Stimulated activated CD4-positive, alpha-beta T cell treated with anti-CD3 and anti-CD28 coated beads, Interleukin-2, amount 100 ng/mL, for 48 hours (primary cell): ENCODE results near the gene TFDP2.
"Not testable (repeated sequence)": the region's sequence is repeated elsewhere in the genome, so short reads cannot be mapped to it uniquely, and the experiment has no call there.

Experiments used
- DNase-seq, 2 donors: peaks; one replicate each; pipeline ENCODE4 v3.0.0-alpha.2; 2020

Gene TFDP2

DNA sequence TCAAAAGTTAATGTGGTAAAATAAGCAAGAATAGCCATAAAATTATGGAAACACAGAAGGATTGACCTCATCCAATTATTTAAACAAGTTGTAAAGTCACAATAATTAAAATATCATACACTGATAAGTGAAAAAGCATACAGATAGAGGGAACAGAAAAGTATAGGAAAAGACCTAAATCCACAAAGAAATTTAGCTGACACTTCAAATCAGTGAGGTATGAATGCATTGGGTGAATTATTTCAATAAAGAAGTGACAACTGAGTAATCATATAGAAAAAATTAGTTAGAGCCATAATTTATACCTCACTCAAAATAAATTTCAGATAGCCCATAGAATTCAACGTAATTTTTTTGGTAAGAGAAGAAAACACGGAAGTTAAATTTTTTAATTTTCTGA lies 25.1 kb downstream of the TFDP2 start:
- no peak for DNase-seq

DNA sequence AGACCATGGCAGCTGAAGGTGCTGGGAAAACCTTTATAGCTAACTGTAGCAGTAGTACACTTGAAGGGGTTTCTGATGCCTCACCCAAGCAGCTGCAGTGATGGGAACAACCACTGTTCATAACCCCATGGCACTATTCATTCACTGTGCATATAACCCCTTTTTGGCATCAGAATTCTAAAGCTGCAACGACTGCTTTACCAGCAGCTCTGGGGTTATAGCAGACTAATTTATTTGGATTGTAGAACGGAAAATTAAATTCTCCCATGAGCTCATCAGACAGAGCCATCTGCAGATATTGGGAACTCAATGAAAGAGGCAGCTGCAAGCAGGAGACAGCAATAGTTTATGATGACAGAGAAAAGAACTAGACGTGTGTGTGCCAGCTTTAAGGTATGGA lies 28.6 kb downstream of the TFDP2 start:
- DNase-seq, result no peak

DNA sequence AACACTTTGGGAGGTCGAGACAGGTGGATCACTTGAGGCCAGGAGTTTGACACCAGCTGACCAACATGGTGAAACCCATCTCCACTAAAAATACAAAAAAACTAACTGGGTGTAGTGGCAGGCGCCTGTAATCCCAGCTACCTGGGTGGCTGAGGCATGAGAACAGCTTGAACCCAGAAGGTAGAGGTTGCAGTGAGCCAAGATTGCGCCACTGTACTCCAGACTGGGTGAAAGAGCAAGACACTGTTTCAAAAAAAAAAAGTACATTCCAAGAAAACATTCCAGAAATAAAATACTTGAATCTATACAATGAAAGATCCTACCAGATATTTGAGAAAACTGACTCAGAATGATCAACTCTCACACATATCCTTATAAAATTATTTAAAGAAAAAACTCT lies 30.4 kb downstream of the TFDP2 start:
- DNase-seq, result no peak

DNA sequence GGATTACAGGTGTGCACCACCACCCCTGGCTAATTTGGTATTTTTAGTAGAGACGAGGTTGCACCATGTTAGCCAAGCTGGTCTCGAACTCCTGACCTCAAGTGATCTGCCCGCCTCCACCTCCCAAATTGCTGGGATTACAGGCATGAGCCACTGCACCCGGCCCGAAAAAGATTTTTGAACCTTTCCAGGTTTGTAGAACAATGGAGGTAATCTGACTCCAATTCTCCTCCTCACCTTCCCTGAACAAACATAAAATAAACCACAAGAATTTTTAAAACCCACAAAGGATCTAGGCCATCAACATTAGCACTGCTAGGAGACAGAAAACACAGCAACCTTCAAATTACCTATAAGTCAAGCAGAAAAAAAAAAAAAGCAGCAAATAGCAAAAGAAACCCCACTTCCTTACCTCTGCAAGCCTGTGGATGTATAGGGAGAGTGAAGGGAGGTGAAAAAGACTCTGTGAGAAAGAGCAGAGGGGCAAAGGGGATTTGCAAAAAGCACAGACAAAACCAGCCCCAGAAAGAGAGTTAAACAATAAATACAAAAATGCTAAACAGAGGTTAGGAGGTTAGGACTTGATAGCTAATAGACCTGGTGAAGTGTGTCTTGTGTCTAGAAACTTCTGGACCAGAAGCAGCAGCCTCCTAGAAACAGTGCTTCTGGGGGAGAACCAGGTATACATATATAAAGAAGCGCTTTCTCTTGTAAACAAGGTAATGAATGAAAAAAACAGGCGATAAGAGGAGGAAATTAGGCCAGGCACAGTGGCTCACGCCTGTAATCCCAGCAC lies 32.1 kb downstream of the TFDP2 start:
- no peak for DNase-seq

DNA sequence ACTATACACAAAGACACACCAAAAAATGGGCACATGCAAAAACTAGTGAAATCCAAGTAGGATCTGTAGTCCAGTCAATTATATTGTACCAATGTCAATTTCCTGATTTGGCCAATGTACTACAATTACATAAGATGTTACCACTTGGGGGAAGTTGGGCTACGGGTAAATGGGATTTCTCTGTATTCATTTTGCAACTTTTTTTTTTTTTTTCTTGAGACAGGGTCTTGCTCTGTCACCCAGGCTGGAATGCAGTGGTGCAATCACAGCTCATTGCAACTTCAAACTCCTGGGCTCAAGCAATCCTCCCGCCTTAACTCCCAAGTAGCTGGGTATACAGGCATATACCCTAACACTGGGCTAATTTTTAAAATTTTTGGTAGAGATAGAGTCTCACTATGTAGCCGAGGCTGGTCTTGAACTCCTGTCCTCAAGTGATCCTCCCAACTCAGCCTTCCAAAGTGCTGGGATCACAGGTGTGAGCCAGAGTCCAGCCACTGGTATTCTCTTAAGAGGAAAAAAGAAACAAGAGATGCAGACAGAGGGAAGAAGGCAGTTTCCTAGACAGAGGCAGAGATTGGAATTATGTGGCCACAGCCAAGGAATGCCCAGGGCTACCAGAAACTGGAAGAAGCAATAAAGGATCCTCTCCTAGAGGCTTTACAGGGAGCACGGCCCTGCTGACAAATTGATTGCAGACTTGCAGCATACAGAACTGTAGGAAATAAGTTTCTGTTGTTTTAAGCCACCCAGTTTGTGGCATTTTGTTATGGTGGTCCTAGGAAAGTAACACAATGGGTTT lies 33.3 kb downstream of the TFDP2 start:
- DNase-seq, result no peak

DNA sequence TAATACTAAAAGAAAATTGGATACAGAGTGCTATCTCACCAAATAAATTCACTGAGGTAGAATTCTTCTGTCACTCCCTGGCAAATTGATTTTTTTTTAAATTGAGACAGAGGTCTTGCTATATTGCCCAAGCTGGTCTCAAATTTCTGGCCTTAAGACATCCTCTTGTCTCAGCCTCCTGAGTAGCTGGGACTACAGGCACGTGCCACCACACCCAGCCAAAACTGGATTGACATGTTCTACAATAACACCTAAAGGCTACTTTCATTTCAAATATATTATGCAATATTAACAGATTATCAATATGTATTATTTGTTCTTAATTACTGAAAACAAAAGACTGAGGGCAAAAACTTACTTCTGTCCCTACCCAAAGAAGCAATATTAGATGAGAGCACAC lies 36.7 kb downstream of the TFDP2 start:
- DNase-seq, result no peak

DNA sequence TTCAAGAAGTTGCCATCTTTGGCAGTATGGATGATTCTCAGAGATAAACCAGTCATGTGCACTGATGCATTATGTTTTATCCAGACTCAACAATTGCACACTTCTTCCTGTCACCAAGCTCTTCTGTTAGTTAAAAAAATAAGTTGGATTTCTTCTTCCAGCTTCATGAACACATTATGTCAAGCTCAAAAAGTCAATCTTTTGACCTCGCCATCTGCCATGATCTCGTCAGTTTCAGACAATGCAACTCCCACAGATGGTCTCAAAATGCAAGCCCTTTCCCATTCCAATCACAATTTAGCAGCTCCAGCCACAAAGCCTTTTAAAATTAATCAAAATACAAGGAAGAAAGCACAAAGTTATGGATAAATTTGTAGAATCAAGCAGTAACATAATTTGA lies 42.8 kb downstream of the TFDP2 start:
- no peak for DNase-seq

DNA sequence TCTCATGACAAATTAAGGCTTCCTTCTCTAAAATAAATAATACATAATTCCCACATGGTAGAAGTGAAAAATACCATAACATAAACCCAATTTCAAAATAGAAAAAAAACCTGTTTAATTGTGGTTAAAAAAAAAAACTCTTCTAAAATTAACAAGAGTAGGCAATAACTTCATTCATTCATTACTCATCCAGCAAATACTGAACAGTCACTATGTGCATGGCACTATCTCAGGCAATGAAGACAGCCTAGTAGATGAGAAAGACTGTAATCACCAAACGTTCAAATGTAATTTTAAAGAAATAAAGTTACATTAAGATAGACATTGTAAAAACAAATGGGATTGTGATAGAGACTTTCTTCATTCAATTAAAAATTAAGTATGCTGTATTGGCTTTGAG lies 43.4 kb downstream of the TFDP2 start:
- DNase-seq, result no peak

DNA sequence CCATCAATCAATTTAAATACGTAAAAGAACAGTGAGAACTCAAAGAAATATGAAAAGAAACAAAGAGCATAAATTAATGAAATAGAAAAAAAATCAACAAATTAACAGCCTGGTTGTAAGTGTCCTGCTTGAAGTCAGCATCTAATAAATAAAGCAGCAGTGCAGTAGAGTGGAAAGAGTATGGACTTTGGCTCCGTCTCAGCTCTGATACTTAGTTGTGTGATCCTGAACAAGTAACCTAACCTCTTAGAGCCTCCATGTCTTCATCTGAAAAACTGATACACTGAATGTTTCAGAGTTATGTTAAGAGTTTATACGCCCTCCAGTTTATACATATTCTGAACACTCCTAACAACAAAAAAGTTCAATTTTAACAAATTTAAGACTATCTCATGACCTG lies 44.6 kb downstream of the TFDP2 start:
- DNase-seq, result no peak

DNA sequence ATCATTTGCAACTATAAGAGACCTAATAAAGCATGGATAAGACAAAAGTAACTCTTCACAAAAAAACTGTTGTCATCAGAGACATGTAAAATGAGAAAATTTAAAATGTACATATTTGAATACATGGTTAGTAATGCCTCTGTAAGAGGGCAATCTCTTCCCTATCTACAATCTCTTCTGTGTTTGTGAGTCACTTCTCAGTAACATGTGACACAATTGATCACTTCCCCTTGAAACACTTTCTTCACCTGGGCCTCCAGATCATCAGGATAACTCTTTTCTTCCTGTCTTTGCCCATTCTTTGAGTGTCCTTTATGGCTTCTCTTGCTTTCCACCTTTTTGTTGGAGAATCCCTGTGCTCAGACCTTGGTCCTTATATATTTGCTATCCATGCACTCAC lies 50.4 kb downstream of the TFDP2 start:
- DNase-seq, result no peak

DNA sequence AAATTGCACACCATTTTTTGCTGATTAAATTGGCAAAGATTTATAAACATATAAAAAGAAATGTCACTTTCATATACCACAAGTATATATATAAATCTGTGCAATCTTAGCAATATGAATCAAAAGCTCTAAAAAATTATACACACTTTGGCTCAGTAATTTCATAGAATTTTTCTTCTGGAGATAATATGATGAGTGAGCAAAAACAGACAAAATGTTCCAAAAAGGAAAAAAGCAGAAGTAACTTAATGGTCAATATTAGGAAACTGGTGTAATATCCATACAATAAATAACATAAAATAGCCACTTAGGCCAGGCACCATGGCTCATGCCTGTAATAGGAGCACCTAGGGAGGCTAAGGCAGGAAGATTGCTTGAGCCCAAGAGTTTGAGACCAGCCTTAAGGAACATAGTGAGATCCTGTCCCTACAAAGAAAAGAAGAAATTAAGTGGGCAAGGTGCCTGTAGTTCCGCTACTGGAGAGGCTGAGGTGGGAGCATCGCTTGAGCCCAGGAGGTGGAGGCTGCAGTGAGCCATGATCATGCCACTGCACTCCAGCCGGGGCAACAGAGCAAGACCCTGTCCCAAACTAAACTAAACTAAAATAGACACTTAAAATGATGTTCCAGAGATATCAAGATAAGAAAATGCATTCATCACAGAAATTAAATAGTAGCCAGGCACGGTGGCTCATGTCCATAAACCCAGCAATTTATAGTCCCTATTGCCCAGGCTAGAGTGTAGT lies 52.1 kb downstream of the TFDP2 start:
- DNase-seq, result no peak

DNA sequence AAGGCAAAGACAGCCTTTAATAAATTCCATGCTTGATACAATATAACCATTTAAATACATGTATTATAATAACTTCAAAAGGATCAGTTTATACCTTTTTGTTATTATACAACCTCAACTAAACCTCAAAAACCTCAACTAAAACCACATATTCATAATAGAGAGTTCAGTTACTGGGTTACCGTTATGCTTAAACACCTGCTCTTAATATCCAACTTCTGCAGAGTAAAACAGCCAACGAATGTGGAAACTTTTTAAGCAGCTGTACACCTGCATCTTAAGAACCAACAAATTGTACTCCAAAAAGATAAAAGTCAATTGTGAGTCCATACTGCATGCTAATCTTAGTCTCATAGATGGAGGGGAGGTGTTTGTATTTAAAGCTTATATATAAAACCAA lies 53.5 kb downstream of the TFDP2 start:
- DNase-seq, result no peak

DNA sequence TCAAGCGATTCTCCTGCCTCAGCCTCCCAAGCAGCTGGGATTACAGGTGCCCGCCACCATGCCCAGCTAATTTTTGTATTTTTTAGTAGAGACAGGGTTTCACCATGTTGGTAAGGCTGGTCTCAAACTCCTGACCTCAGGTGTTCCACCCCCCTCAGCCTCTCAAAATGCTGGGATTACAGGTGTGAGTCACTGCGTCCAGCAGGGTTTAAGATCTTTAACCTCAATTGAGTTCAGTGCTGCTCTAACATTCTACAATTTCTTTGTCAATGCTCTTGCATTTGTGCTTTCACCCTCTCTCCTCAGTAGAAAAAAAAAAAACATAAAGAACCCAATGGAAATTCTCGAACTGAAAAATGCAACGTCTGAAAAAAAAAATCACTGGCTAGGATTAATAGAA lies 60.4 kb downstream of the TFDP2 start:
- DNase-seq, result not testable (repeated sequence)

DNA sequence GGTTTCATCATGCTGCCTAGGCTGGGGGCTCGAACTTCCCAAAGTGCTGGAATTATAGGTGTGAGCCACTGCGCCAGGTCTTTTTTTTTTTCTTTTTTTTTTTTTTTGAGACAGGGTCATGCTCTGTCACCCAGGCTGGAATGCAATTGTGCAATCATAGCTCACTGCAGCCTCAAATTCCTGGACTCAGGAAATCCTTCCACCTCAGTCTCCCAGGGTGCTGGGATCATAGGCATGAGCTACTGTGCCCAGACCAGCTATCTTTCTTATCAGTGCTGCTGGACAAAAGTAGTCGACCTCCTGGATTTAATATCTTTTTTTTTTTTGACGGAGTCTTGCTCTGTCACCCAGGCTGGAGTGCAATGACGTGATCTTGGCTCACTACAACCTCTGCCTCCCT lies 60.8 kb downstream of the TFDP2 start:
- no peak for DNase-seq

DNA sequence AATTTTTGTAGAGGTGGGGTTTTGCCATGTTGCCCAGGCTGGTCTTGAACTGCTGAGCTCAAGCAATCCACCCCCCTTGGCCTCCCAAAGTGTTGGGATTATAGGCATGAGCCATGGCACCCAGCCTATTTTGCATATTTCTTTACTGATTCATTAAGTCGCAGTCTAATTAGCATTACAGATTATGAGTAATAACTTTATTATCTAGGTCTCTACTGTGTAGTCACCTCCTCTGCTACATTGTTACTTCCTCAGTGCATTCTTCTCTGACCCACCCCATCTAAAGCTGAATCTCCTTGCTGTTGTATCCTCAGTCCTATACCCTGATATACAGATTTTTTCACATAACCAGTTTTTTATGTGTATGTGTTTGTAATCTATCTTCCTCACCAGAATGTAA lies 61.7 kb downstream of the TFDP2 start:
- no peak for DNase-seq

DNA sequence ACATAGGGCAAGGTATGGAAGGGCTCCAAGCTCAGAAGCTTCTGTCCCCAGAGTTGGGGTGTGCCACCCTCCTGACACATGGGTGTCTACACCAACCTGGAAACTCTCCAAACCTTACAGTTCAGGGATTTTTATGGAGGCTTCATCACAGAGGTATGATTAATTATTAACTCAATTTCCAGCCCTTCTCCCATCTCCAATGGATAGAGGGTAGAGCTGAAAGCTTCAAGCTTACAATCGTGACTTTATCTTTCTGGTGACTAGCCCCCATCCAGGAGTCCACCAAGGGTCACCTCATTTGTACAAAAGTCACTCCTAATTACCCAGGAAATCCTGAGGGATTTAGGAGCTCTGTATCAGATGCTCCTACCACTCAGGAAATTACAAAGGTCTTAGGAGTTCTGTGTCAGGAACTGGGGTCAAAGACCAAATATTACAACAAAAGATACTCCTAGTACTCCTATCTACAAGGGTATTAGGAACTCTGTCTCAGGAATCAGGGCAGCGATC lies 62.7 kb downstream of the TFDP2 start:
- no peak for DNase-seq

DNA sequence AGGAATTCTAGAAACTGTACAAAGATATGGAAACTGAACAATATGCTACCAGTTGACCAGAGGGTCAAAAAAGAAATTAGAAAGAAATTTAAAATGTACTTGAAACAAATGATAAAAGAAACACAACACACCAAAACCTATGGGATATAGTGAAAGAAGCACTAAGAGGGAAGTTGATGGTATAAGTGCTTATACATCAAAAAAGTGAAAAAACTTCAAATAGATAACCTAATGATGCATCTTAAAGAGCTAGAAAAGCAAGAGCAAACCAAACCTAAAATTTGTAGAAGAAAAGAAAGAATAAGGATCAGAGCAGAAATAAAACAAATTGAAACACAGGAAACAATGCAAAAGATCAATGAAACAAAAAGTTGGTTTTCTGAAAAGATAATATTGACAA lies 68.2 kb downstream of the TFDP2 start:
- no peak for DNase-seq

DNA sequence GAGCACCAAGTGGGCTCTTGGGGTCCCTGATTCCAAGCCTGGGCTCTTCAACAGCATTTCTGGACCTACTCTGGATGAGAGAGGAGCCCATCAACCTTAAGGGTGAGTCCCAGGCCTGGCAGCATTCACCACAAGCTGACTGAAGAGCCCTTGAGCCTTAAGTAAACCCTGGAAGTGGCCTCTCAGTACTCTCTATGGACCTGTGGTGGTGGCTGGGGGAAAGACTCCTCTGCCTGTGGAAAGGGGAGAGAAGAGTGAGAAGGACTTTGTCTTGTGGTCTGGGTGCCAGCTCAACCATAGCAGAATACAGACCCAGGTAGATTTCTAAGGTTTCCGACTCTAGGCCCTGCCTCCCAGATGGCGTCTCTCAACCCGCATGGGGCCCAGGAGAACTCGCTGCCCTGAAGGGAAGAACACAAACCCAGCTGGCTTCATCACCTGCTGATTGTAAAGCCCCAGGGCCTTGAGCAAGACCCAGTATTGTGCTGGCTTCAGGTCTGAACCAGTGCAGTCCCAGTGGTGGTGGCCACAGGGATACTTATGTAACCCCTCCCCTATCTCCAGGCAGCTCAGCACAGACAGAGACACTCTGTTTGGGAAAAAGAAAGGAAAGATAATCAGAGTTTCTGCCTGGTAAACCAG lies 71.4 kb downstream of the TFDP2 start:
- DNase-seq, result no peak

DNA sequence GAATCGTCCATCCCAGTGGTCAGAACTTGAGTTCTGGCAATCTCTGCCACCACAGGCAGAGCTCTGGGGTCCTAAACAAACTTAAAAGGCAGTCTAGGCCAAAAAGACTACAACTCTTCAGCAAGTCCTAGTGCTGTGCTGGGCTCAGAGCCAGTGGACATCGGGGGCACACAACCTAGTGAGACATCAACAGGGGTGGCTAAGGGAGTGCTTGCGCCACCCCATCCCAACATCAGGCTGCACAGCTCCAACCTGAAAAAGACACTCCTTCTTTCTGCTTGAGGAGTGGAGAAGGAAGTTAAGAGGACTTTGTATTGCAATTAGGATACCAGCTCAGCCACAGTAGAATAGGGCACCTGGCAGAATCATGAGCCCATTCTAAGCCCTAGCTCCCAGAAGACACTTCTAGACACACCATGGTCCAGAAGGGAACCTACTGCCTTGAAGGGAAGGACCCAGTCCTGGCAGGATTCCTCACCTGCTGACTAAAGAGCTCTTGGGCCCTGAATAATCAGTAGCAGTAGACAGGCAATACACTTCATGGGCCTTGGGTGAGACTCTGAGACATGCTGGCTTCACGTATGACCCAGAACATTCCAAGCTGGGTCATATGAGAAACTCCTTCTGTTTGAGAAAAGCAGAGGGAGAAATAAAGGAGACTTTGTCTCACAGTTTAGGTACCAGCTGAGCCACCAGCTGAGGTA lies 72.0 kb downstream of the TFDP2 start:
- DNase-seq, result no peak

DNA sequence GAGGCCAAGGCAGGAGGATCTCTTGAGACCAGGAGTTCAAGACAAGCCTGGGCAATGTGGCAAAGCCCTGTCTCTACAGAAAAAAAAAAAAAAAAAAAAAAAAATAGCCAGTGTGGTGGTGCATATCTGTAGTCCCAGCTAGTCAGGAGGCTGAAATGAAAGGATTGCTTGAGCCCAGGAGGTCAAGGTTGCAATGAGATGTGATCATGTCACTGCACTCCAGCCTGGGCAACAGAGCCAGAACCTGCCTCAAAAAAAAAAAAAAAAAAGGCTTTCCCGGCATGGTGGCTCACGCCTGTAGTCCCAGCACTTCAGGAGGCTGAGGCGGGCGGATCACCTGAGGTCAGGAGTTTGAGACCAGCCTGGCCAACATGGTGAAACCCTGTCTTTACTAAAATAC lies 73.7 kb downstream of the TFDP2 start:
- not testable (repeated sequence) for DNase-seq

DNA sequence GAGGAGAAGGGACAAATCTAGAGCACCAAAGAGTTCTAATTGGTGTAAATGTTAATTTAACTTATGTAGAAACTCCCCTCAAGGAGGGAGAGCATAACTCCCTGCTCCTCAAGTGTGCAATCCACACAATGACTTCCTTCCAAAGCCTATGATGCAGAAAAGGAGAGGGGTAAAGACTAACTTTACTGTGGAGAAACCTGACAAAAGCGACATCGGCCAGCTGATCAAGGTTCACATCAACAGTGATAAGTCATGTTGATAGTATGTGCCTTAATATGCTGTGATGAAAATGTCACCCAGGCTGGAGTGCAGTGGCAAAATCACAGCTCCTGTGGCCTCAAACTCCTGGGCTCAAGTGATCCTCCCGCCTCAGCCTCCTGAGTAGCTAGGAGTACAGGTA lies 76.5 kb downstream of the TFDP2 start:
- DNase-seq, result no peak

DNA sequence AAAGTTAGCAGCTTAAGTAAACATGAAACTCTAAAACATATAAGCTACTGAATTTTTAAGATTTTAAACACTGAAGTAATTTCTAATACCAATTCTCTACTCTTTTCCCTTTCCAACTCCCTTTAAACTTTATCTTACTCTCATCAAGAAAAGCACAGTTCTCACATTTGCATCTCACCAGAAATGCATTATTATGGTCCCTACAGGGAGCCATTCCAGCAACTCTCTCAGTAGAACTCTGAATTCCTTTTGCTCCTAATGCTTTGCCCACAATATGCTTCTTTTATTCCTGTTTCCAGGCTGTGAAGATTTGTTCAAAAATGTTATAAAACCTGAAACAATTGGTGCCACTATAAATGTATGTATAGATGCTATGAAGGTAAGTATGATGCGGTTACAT lies 83.4 kb downstream of the TFDP2 start:
- no peak for DNase-seq
